ENCODE data around the gene LIX1L. TPM values are rescaled to one million over a fixed set of nuclear protein-coding genes. Genes with fewer than 3 reads are reported as not detected.
A peak's percentile ranks its signal among the peaks of the same experiment; 100 is the strongest.

LIX1L gene
- total RNA-seq, 1 experiment from 2014 or later, result 12.4 TPM

- ATAC-seq, result no peak
- RAD21 ChIA-PET (ENCODE audit: low non-redundant PET in 1 of 2, low total read pairs in 2 of 2, uncharacterized antibody in 2 of 2, unreplicated experiment in 2 of 2), result no interaction called here
Measured at GRCh38 chr1:145893306-145894055, 64.3 kb downstream of the LIX1L start.

More at GRCh38 chr1:145893306-145894055, 64.3 kb downstream of the LIX1L start:
- Histone ChIP-seq H3K27me3 (ENCODE audit: insufficient read depth, low read length) (no peaks in the 10 kb centered on the region), H3K36me3 (ENCODE audit: control insufficient read depth in 1 of 2, insufficient read depth in 2 of 2, low read length in 2 of 2) (no peaks in the 10 kb centered on the region), H3K79me2 (ENCODE audit: insufficient read depth, low read length) (no peaks in the 10 kb centered on the region), H3K9me3 (ENCODE audit: control insufficient read depth in 1 of 2, insufficient read depth in 1 of 2, low read depth in 1 of 2, low read length in 2 of 2) (no peaks in the 10 kb centered on the region), H3K27ac (ENCODE audit: low read depth, low read length) (peak overlapping the region; percentile 78), H3K9ac (ENCODE audit: low read length) (no peak overlapping the region), H3K4me1 (ENCODE audit: control insufficient read depth in 1 of 2, insufficient read depth in 2 of 2, low read length in 2 of 2) (peaks cover 28 to 29% of the 10 kb centered on the region in 2 experiments), H4K20me1 (ENCODE audit: insufficient read depth) (no peaks in the 10 kb centered on the region), H2AFZ (ENCODE audit: low read depth, low read length, poor library complexity, severe bottlenecking) (no peak overlapping the region), H3K4me2 (ENCODE audit: low read length) (no peak overlapping the region), H3K4me3 (replicated peaks in 1 of 2; ENCODE audit: low read depth in 1 of 2, low read length in 2 of 2) (no peak overlapping the region), H3K9me2 (ENCODE audit: insufficient read depth) (no peaks in the 10 kb centered on the region)
- no peak for DNase-seq (ENCODE audit: low read depth, low spot score)
- no TSS peak for BruUV-seq (replicated peaks)
- no peak for TF ChIP-seq ZFX (IDR thresholded peaks at IDR 0.05)
- no peak for TF ChIP-seq YY1 (IDR thresholded peaks at IDR 0.05; ENCODE audit: extremely low read depth, insufficient replicate concordance, low read depth, low read length)
- no peak for TF ChIP-seq FOSL1 (IDR thresholded peaks at IDR 0.05; ENCODE audit: low read depth)
- no peak for TF ChIP-seq RAD21 (IDR thresholded peaks at IDR 0.05; ENCODE audit: low read depth)
- TF ChIP-seq, protein P1, sequence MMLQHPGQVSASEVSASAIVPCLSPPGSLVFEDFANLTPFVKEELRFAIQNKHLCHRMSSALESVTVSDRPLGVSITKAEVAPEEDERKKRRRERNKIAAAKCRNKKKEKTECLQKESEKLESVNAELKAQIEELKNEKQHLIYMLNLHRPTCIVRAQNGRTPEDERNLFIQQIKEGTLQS (IDR thresholded peaks at IDR 0.05), result no peak
- no peak for TF ChIP-seq EZH2phosphoT487 (IDR thresholded peaks at IDR 0.05; ENCODE audit: borderline replicate concordance)
- TF ChIP-seq, protein P2, sequence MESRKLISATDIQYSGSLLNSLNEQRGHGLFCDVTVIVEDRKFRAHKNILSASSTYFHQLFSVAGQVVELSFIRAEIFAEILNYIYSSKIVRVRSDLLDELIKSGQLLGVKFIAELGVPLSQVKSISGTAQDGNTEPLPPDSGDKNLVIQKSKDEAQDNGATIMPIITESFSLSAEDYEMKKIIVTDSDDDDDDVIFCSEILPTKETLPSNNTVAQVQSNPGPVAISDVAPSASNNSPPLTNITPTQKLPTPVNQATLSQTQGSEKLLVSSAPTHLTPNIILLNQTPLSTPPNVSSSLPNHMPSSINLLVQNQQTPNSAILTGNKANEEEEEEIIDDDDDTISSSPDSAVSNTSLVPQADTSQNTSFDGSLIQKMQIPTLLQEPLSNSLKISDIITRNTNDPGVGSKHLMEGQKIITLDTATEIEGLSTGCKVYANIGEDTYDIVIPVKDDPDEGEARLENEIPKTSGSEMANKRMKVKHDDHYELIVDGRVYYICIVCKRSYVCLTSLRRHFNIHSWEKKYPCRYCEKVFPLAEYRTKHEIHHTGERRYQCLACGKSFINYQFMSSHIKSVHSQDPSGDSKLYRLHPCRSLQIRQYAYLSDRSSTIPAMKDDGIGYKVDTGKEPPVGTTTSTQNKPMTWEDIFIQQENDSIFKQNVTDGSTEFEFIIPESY (IDR thresholded peaks at IDR 0.05; ENCODE audit: extremely low read depth, insufficient replicate concordance, low read length), result no peak
- no peak for TF ChIP-seq TCF7L2 (IDR thresholded peaks at IDR 0.05; ENCODE audit: borderline replicate concordance, extremely low read depth, insufficient read depth, insufficient read length)
- TF ChIP-seq ZNF274 (IDR thresholded peaks at IDR 0.05; ENCODE audit: low read depth, low read length), result no peak
- no peak for TF ChIP-seq POLR2A (IDR thresholded peaks at IDR 0.05; ENCODE audit: borderline replicate concordance, extremely low read depth, insufficient read depth, insufficient read length)
- TF ChIP-seq, protein P3, sequence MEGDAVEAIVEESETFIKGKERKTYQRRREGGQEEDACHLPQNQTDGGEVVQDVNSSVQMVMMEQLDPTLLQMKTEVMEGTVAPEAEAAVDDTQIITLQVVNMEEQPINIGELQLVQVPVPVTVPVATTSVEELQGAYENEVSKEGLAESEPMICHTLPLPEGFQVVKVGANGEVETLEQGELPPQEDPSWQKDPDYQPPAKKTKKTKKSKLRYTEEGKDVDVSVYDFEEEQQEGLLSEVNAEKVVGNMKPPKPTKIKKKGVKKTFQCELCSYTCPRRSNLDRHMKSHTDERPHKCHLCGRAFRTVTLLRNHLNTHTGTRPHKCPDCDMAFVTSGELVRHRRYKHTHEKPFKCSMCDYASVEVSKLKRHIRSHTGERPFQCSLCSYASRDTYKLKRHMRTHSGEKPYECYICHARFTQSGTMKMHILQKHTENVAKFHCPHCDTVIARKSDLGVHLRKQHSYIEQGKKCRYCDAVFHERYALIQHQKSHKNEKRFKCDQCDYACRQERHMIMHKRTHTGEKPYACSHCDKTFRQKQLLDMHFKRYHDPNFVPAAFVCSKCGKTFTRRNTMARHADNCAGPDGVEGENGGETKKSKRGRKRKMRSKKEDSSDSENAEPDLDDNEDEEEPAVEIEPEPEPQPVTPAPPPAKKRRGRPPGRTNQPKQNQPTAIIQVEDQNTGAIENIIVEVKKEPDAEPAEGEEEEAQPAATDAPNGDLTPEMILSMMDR (IDR thresholded peaks at IDR 0.05 in 2 of 3, conservative IDR thresholded peaks at IDR 0.05 in 1 of 3; ENCODE audit: borderline replicate concordance in 1 of 3, insufficient read depth in 1 of 3, low read depth in 2 of 3, low read length in 2 of 3), result no peak
- ChIA-PET POLR2A (interaction anchor here (1.2 to 2.0 kb wide), 2 partner anchors 34 to 159 kb away, joined by 5 to 14 read pairs; partner anchors contain the start of gene RBM8A), CTCF (interaction anchor here (1.3 to 2.9 kb wide), 3 partner anchors 14 to 114 kb away, joined by 3 to 19 read pairs (median 19); partner anchors contain the start of gene ITGA10)
- intact Hi-C loops (cut with micrococcal nuclease), result loop anchor here (5.0 kb wide), 1 partner anchor 84 kb away; no protein-coding TSS in a partner anchor

All from HCT116 (cell line).